K562 (cell line): ENCODE results near the gene ARHGAP26. TPM values are rescaled to one million over a fixed set of nuclear protein-coding genes. Genes with fewer than 3 reads are reported as not detected.

ENCODE experiments used
- ATAC-seq: fragments of 200-7000 bp; cut with Tn5 transposase; 3 replicates; pipeline ENCODE4 v1.9.1; 2020; ENCODE audit warnings: moderate library complexity
- BruUV-seq: library from RNA; stranded (reverse); fragments of 400-500 nt; replicated peaks from 2 replicates; lab custom pipeline; 2021; lab: Mats Ljungman, UMichigan
- CTCF ChIA-PET: fragments of 300-600 bp; formaldehyde crosslinking; extraction: SDS; loops from one replicate; lab custom pipeline; 2021; ENCODE audit warnings: low intra/inter-chr PET ratio; lab: Yijun Ruan, JAX
- POLR2A ChIA-PET: fragments of 300-600, 350-650 bp; sonication (Branson Sonifier 250); formaldehyde crosslinking; extraction: SDS; loops from one replicate; lab custom pipeline; 2021; ENCODE audit warnings: antibody characterized with exemption, inconsistent platforms; lab: Yijun Ruan, JAX
- DNase-seq, 4 experiments: peaks; one replicate each; pipeline versions ENCODE4 v3.0.0 to v3.0.0-alpha.2; 2011 to 2018; ENCODE audit warnings: low spot score in 3 of 4, mixed read lengths in 3 of 4; ENCODE audit errors: extremely low read depth in 1 of 4
- FAIRE-seq: peaks from 2 replicates; lab custom pipeline; 2011; peaks lifted over from hg19 to GRCh38; lab: Jason Lieb, UNC
- H2AFZ ChIP-seq: 2 replicates; pipeline ENCODE4 v1.6.0; 2011; ENCODE audit warnings: low read depth, low read length, control low read depth, inconsistent platforms
- H3K27ac ChIP-seq: fragments of 200-600 bp; 3 replicates; pipeline ENCODE4 v1.8.0; 2011; ENCODE audit warnings: low read depth, mild to moderate bottlenecking, control low read depth, inconsistent platforms, low read length, moderate library complexity, mixed read lengths; ENCODE audit errors: extremely low read depth
- H3K27me3 ChIP-seq, 2 experiments: fragments of 300-600 bp in 1 of 2; 2 replicates in 1 of 2; 3 replicates in 1 of 2; pipeline versions ENCODE4 v1.6.0 to v1.8.0; 2011; ENCODE audit warnings: inconsistent platforms in 2 of 2, low read length in 2 of 2, mild to moderate bottlenecking in 1 of 2, mixed read lengths in 1 of 2, moderate library complexity in 1 of 2; ENCODE audit not compliant: control insufficient read depth in 2 of 2, insufficient read depth in 2 of 2
- H3K36me3 ChIP-seq: fragments of 300-600 bp; 3 replicates; pipeline ENCODE4 v1.8.0; 2011; ENCODE audit warnings: mild to moderate bottlenecking, low read length, inconsistent platforms; ENCODE audit not compliant: control insufficient read depth, insufficient read depth
- H3K4me1 ChIP-seq, 2 experiments: fragments of 200-600 bp in 1 of 2; replicated peaks in 1 of 2; 2 replicates in 1 of 2; 3 replicates in 1 of 2; pipeline versions ENCODE4 v1.5.1 to v1.8.0; 2011; ENCODE audit warnings: inconsistent platforms in 2 of 2, low read length in 2 of 2, mild to moderate bottlenecking in 1 of 2, mixed read lengths in 1 of 2, moderate library complexity in 1 of 2; ENCODE audit not compliant: control insufficient read depth in 2 of 2, insufficient read depth in 2 of 2
- H3K4me2 ChIP-seq: 2 replicates; pipeline ENCODE4 v1.6.1; 2011; ENCODE audit warnings: low read length, control low read depth, inconsistent platforms, mixed read lengths; ENCODE audit not compliant: insufficient read depth
- H3K4me3 ChIP-seq: fragments of 200-600 bp; sonication (generic), shearing (Covaris generic); 2 replicates; pipeline ENCODE4 v1.5.1; 2016; ENCODE audit warnings: control low read depth, inconsistent platforms
- H3K79me2 ChIP-seq: fragments of 200-600 bp; 3 replicates; pipeline ENCODE4 v1.8.0; 2011; ENCODE audit warnings: low read length, inconsistent platforms; ENCODE audit not compliant: control insufficient read depth, insufficient read depth
- H3K9ac ChIP-seq, 2 experiments: 2 replicates each; pipeline versions ENCODE4 v1.6.0 to v1.6.1; 2011; ENCODE audit warnings: low read depth in 2 of 2, low read length in 2 of 2, control low read depth in 1 of 2, inconsistent platforms in 1 of 2, mild to moderate bottlenecking in 1 of 2, mixed read lengths in 1 of 2; ENCODE audit not compliant: insufficient read depth in 1 of 2
- H3K9me1 ChIP-seq: one replicate; pipeline ENCODE4 v1.6.0; 2011; ENCODE audit warnings: inconsistent platforms, mild to moderate bottlenecking, low read length, moderate library complexity; ENCODE audit not compliant: control insufficient read depth, insufficient read depth
- H3K9me3 ChIP-seq: replicated peaks from 2 replicates; pipeline ENCODE4 v1.5.1; 2011; ENCODE audit warnings: low read depth, low read length, inconsistent platforms; ENCODE audit not compliant: control insufficient read depth, insufficient read depth
- H4K20me1 ChIP-seq: replicated peaks from 2 replicates; pipeline ENCODE4 v1.6.1; 2011; ENCODE audit warnings: low read length, inconsistent platforms, mixed read lengths; ENCODE audit not compliant: control insufficient read depth, insufficient read depth
- CBX3 ChIP-seq, 2 experiments: IDR thresholded peaks; 1 replicate in 1 of 2; 2 replicates in 1 of 2; pipeline ENCODE4 v1.6.1; 2012; ENCODE audit warnings: inconsistent platforms in 2 of 2, low read length in 2 of 2, borderline replicate concordance in 1 of 2, control low read depth in 1 of 2
- WGBS: fragments of 100-300 bp; shearing (Covaris generic); methylation state at CpG from one replicate; pipeline ENCODE4 v1.1.6; 2016; ENCODE audit warnings: low coverage, mixed read lengths; ENCODE audit not compliant: insufficient coverage; ENCODE audit errors: missing lambda C conversion rate; 5-methylcytosine and 5-hydroxymethylcytosine counted together
- in situ Hi-C: fragments of 300-500 bp; cut with MboI; formaldehyde crosslinking; loops from 4 replicates; pipeline ENCODE4 v1.15.0; 2018; ENCODE audit warnings: inconsistent platforms, mixed read lengths
- intact Hi-C: fragments of 100-400 bp; cut with micrococcal nuclease; formaldehyde crosslinking; loops from 2 replicates; pipeline ENCODE4 v1.14.2; 2022
- polyA plus RNA-seq, 8 experiments: library from polyadenylated mRNA; depleted of rRNA in 4 of 8; stranded (reverse) in 5 of 8; unstranded in 3 of 8; fragments of >200 nt; fragmentation: Nextera tagmentation in 2 of 8; fragmentation: Illumina TruSeq in 1 of 8; extraction: Ambion mirVana in 2 of 8; extraction: Trizol in 1 of 8; gene quantifications; 2 replicates each; pipeline versions ENCODE4 v1.2.1 to v1.2.3, GENCODE V29; 2011 to 2014; ENCODE audit warnings: inconsistent platforms in 1 of 8, missing spikeins in 1 of 8
- total RNA-seq, 7 experiments: library from RNA; depleted of rRNA in 6 of 7; stranded (reverse); fragments of >200 nt in 6 of 7; fragmentation: Illumina TruSeq in 2 of 7; extraction: Trizol in 2 of 7; gene quantifications; 2 replicates each; pipeline versions ENCODE4 v1.2.1 to v1.2.3, GENCODE V29; 2011 to 2021; ENCODE audit warnings: low replicate concordance in 1 of 7
- TF ChIP-seq, protein P1 (sequence below): fragments of 250-450 bp; sonication (Bioruptor Pico); IDR thresholded peaks from 2 replicates; pipeline ENCODE4 v1.4.0; 2020

The ARHGAP26 gene
- total and polyA plus RNA-seq, 9 of the 15 experiments (the other 6 are each of a cell fraction or from before 2014, with no cell fraction given), result 0.13 to 1.1 (median 0.55) TPM

- Histone ChIP-seq H4K20me1 (no peaks in the 10 kb centered on the region), H3K4me1 (no peaks in the 10 kb centered on the region), H2AFZ (no peak overlapping the region), H3K79me2 (no peaks in the 10 kb centered on the region), H3K9me1 (no peaks in the 10 kb centered on the region)
- POLR2A ChIA-PET, result no interaction called here
- intact Hi-C loops, result no loop called here
- DNase-seq, result no peak
- no peak for ATAC-seq
- no peak for FAIRE-seq
- TF ChIP-seq, protein P1, sequence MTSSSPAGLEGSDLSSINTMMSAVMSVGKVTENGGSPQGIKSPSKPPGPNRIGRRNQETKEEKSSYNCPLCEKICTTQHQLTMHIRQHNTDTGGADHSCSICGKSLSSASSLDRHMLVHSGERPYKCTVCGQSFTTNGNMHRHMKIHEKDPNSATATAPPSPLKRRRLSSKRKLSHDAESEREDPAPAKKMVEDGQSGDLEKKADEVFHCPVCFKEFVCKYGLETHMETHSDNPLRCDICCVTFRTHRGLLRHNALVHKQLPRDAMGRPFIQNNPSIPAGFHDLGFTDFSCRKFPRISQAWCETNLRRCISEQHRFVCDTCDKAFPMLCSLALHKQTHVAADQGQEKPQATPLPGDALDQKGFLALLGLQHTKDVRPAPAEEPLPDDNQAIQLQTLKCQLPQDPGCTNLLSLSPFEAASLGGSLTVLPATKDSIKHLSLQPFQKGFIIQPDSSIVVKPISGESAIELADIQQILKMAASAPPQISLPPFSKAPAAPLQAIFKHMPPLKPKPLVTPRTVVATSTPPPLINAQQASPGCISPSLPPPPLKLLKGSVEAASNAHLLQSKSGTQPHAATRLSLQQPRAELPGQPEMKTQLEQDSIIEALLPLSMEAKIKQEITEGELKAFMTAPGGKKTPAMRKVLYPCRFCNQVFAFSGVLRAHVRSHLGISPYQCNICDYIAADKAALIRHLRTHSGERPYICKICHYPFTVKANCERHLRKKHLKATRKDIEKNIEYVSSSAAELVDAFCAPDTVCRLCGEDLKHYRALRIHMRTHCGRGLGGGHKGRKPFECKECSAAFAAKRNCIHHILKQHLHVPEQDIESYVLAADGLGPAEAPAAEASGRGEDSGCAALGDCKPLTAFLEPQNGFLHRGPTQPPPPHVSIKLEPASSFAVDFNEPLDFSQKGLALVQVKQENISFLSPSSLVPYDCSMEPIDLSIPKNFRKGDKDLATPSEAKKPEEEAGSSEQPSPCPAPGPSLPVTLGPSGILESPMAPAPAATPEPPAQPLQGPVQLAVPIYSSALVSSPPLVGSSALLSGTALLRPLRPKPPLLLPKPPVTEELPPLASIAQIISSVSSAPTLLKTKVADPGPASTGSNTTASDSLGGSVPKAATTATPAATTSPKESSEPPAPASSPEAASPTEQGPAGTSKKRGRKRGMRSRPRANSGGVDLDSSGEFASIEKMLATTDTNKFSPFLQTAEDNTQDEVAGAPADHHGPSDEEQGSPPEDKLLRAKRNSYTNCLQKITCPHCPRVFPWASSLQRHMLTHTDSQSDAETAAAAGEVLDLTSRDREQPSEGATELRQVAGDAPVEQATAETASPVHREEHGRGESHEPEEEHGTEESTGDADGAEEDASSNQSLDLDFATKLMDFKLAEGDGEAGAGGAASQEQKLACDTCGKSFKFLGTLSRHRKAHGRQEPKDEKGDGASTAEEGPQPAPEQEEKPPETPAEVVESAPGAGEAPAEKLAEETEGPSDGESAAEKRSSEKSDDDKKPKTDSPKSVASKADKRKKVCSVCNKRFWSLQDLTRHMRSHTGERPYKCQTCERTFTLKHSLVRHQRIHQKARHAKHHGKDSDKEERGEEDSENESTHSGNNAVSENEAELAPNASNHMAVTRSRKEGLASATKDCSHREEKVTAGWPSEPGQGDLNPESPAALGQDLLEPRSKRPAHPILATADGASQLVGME (CRISPR knock-in tag), result no peak
- TF ChIP-seq CBX3 (IDR thresholded peaks at IDR 0.05; ENCODE audit: borderline replicate concordance in 1 of 2, low read length in 2 of 2), result no peak
- TF ChIP-seq, all 486 proteins: peak for 0
- no peak overlapping the region for H3K4me3 ChIP-seq
- no peak overlapping the region for H3K4me2 ChIP-seq
- 69% methylated on average over 2 of the region's 2 CpGs for WGBS
- no peak overlapping the region for H3K9ac ChIP-seq
- H3K27ac ChIP-seq, result no peak overlapping the region
- no TSS peak for BruUV-seq
- in situ Hi-C loops, result no loop called here
- no peaks in the 10 kb centered on the region for H3K36me3 ChIP-seq
- CTCF ChIA-PET, result no interaction called here
- H3K9me3 ChIP-seq, result 0 out of 2 replicates have a peak, but pooled peaks cover 5% of the 10 kb centered on the region
- no peaks in the 10 kb centered on the region for H3K27me3 ChIP-seq
Observed at GRCh38 chr5:143268388-143268787, 498.2 kb downstream of the ARHGAP26 start.
